Fibroblast of the aortic adventitia (primary cell): ENCODE results near the gene MYL11. TPM values are rescaled to one million over a fixed set of nuclear protein-coding genes. Genes with fewer than 3 reads are reported as not detected.

Experiments used
- DNase-seq: peaks from one replicate; pipeline ENCODE4 v3.0.0-alpha.2; 2010; ENCODE audit warnings: low read depth
- H3K4me3 ChIP-seq: 2 replicates; pipeline ENCODE4 v1.5.1; 2011; ENCODE audit warnings: low read depth, mild to moderate bottlenecking, control low read depth, low read length, moderate library complexity
- CTCF ChIP-seq: IDR thresholded peaks from 2 replicates; pipeline ENCODE4 v1.5.1; 2011; ENCODE audit warnings: mild to moderate bottlenecking, low read length, control low read depth, inconsistent platforms; ENCODE audit not compliant: insufficient read depth
- total RNA-seq: library from RNA; depleted of rRNA; stranded (reverse); fragments of >200 nt; gene quantifications from 2 replicates; pipeline ENCODE4 v1.2.3, GENCODE V29; 2012; ENCODE audit warnings: low replicate concordance

Gene MYL11
- total RNA-seq, 1 donor: not detected

- peak; percentile 98 for TF ChIP-seq CTCF
- DNase-seq: peak; percentile 87
- H3K4me3 ChIP-seq: peak overlapping the region; percentile 9
Observed at GRCh38 chr16:30409125-30410060, 34.8 kb downstream of the MYL11 start.

- DNase-seq: no peak
- TF ChIP-seq CTCF: no peak
- no peak overlapping the region for H3K4me3 ChIP-seq
Observed at GRCh38 chr16:30413112-30413806, 38.7 kb downstream of the MYL11 start.

- TF ChIP-seq CTCF: no peak
Observed at GRCh38 chr16:30414159-30414558, 39.6 kb downstream of the MYL11 start.

GRCh38 chr16:30416047-30416603 lies 41.5 kb downstream of the MYL11 start:
- no peak overlapping the region for H3K4me3 ChIP-seq
- no peak for TF ChIP-seq CTCF
- DNase-seq: no peak

More at GRCh38 chr16:30414159-30414558, 39.6 kb downstream of the MYL11 start:
- no peak for DNase-seq
- no peak overlapping the region for H3K4me3 ChIP-seq

GRCh38 chr16:30416624-30417528 lies 42.3 kb downstream of the MYL11 start:
- TF ChIP-seq CTCF: no peak
- H3K4me3 ChIP-seq: peak overlapping the region; percentile 63
- no peak for DNase-seq
